CD4-positive, alpha-beta T cell treated with Interleukin-1 beta for 1 hour (primary cell): ENCODE data around the gene ZMYND19.
A peak's percentile ranks its signal among the peaks of the same experiment; 100 is the strongest.
"Not testable (repeated sequence)": the region's sequence is repeated elsewhere in the genome, so short reads cannot be mapped to it uniquely, and the experiment has no call there.

Experiments
- DNase-seq, 2 donors: peaks; one replicate each; pipeline ENCODE4 v3.0.0-alpha.2; 2020 to 2022

ZMYND19 gene

DNA sequence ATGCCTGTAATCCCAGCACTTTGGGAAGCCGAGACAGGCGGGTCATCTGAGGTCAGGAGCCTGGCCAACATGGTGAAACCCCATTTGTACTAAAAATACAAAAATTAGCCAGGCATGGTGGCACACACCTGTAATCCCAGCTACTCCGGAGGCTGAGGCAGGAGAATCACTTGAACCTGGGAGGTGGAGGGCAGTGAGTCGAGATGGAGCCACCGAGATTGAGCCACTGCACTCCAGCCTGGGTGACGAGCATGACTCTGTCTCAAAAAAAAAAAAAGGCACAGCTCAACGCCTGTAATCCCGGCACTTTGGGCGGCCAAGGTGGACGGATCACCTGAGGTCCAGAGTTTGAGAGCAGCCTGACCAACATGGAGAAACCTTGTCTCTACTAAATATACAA lies 36.7 kb downstream of the ZMYND19 start:
- DNase-seq = not testable (repeated sequence)

DNA sequence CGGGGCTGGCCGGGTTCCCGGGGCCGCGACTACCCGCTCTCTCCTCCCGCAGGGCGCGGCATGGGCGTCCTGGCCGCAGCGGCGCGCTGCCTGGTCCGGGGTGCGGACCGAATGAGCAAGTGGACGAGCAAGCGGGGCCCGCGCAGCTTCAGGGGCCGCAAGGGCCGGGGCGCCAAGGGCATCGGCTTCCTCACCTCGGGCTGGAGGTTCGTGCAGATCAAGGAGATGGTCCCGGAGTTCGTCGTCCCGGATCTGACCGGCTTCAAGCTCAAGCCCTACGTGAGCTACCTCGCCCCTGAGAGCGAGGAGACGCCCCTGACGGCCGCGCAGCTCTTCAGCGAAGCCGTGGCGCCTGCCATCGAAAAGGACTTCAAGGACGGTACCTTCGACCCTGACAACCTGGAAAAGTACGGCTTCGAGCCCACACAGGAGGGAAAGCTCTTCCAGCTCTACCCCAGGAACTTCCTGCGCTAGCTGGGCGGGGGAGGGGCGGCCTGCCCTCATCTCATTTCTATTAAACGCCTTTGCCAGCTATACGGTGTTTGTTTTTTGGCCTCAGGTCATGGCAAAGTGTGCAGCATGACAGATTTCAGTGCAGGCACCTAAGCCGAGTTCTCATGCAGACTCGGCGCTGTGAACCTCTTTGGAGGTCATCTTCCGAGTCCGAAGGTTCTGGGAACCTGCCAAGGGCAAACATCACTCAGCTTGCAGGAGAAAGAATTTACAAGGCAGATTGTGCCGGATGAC lies 38.1 kb downstream of the ZMYND19 start:
- peak in 1 of 2 donors; percentile 13 for DNase-seq

- peak; percentile 92 for DNase-seq
These were observed 38.9 kb downstream of the ZMYND19 start, which contains the start of gene MRPL41 for GRCh38 chr9:137551264-137552021. Gene MRPL41, plus strand, starts transcription at chr9:137551879. Its CDS starts 203 bp downstream, at chr9:137552082.

DNA sequence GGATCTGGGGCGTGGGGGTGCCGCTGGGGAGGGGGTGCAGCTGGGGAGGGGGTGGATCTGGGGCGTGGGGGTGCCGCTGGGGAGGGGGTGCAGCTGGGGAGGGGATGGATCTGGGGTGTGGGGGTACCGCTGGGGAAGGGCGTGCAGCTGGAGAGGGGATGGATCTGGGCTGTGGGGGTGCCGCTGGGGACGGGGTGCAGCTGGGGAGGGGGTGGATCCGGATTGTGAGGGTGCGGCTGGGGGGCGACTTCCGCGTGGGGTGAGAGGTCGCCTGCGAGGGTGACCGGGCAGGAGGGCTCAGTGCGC lies 39.4 kb downstream of the ZMYND19 start:
- not testable (repeated sequence) for DNase-seq

GRCh38 chr9:137550231-137550621 lies 40.1 kb downstream of the ZMYND19 start, which contains the start of gene PNPLA7:
Gene PNPLA7, minus strand, starts transcription at chr9:137550402. Its CDS starts 205 bp downstream, at chr9:137550197.
- DNase-seq = peak; percentile 53 to 57

DNA sequence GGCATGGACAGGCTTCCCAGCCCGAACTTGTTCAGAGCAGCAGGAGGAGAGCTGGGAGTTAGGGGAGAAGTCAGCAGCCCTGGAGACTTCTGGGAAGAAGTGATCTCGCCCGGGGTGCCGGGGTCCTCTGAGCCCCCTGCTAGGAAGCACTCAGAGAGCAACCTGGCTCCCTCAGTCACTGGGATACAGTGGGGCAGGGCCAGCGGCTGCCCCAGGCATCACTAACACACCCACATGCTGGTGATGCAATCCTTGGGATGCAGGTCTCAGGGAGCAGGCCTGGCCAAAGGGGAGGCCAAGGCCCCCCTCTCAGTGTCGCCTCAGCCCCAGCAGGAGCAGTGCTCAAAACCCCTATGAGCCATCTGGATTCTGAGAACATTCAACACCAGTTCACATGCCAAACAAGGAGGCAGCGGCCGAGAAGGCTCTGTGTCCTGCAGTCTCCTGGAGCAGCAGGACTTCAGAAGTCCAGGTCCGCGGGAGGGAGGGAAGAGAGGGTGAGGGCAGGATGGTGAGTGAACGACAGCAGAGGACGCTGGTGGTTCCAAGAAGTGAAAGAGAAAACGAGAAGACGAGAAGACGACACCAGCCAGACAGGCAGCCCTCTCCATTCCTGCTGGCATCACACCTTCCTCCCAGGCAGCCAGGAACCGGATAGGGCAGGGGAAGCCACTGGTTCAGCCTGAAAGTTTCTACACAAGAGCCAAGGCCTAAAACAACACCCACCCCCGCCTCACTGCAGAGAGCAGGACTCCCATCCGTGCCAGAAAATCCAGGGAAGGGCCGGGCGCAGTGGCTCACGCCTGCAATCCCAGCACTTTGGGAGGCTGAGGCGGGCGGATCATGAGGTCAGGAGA lies 42.4 kb downstream of the ZMYND19 start:
- no peak for DNase-seq

- DNase-seq = no peak
These were observed 45.2 kb downstream of the ZMYND19 start for GRCh38 chr9:137545123-137545522.

- DNase-seq = no peak
These were observed 46.0 kb downstream of the ZMYND19 start for GRCh38 chr9:137544176-137544760.

DNA sequence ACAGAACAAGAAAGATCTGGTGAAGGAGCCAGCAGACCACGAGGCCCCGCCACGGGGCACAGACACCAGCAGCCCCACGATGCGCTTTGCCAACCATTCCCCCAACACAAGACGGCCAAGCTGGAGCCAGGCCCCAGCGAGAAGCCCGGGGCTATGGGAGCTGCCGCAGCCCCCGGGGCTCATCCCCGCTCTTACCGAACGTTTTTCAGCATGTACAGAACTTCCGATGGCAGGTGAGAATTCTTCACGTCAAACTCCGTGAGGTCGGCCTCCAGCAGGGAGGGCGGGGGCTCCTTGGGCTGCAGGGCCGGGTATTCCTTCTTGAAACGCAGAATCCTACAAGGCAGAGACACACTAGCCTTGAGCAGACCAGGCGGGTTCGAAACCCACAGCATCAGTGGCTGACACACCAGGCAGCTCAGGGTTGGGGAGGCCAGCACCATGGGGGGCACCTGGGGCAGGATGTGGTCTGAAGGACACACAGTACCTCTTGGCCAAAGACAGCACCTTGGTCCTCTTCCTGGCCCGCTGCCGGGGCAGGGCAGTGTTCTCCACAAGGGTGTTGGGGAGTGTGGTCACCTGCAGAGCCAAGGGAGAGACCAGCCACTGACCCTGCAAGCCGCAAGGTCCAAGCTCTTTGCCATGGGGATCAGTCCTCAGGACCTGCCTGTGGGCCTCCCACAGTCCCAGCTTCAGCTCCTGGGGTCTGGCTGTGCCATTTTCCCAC lies 46.9 kb downstream of the ZMYND19 start:
- DNase-seq = no peak

DNA sequence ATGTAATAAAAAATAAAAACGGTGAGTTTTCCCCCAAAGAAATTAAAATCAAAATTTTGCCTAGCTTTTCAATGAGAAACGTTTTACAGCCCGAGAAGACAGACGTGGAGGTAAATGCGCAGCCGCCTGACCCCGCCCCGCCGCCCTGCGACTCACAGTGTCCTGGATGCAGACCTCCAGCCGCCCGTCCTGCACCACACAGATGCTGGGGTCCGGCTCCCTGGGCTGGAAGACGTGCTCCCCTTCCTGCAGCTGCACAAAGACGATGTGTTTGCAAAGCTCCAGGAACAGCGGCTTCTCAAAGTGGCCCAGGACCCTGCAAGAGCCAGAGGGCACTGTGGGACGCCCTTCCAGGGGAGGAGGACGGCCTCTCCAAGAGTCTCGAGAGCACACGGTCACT lies 47.8 kb downstream of the ZMYND19 start:
- no peak for DNase-seq

DNA sequence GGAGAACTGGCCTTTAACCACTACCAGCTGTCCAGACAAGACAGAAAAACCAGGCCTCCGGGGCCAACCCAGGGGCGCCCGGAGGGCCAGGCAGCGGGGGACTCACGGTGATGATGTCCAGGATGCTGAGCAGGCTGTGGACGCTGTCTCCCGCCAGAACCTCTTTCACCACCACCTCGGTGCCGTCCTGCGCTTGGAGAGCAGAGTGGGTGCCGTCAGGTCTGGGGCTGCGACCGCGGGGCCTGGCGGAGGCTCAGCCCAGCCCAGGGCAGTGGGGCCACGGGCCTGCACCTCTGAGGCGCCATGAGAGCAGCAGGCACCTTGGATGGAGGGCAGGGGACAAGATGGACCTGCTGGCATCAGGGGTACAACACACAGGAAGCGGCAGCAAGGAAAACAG lies 49.8 kb downstream of the ZMYND19 start:
- DNase-seq = no peak

- no peak for DNase-seq
These were observed 52.3 kb downstream of the ZMYND19 start for GRCh38 chr9:137538058-137538457.

- peak in 1 of 2 donors; percentile 10 for DNase-seq
These were observed 53.6 kb downstream of the ZMYND19 start for GRCh38 chr9:137536594-137537131.

DNA sequence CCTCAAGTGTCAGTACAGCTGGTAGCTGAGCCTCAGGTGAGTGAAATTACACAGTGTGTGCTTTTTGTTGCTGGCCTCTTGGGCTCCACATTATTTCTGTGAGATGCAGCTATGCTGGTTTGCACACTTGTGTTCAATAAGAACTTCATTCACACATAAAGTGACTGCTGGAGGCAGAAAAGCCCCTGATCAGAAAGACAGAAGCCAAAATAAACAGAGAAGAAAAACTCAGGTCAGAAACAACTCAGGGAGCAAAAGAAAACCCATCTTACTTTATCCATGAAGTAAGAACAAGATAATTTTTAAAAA lies 55.2 kb downstream of the ZMYND19 start:
- no peak for DNase-seq

DNA sequence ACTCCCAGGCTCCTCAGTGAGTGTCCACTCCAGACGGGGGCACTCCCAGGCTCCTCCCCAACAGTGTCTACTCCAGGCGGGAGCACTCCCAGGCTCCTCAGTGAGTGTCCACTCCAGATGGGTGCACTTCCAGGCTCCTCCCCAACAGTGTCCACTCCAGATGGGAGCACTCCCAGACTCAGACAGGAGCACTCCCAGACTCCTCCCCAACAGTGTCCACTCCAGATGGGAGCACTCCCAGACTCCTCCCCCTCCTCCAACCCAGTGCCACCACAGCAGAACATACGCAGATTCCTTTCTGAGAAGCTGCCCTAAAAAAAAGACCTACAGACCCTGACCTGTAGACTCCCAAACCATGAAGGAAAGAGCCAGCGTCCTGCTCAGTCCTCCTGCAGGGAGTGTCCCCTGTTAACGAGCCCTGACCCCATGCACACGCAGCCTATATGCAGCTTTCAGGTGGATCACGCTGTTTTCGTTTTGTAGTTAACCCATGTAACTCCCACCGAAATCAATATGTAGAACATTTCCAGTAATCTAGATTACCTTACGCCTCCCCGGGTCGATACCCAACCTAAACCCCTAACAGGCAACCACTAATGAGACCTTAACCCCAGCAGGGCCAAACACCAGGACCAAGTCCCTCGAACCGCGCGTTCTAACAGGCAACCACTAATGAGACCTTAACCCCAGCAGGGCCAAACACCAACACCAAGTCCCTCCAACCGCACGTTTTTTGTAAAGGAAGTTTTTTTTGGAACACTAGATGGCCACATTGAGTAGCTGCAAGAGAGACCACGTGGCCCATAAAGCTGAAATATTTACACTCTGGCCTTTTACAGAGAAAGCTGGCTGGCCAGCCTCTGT lies 55.8 kb downstream of the ZMYND19 start:
- peak in 1 of 2 donors; percentile 43 for DNase-seq

GRCh38 chr9:137532891-137533468 lies 57.3 kb downstream of the ZMYND19 start:
- DNase-seq = not testable (repeated sequence)
